Lower lobe of right lung (tissue), 2 donors: ENCODE data around the gene TOMM5. TPM values are rescaled to one million over a fixed set of nuclear protein-coding genes. Genes with fewer than 3 reads are reported as not detected.

Source experiments
- ATAC-seq, 2 donors: fragments of 200-7000 bp; cut with Tn5 transposase; one replicate each; pipeline ENCODE4 v1.9.1; 2020 to 2022; ENCODE audit warnings: mild to moderate bottlenecking in 2 of 2, moderate library complexity in 2 of 2
- DNase-seq: peaks from one replicate; pipeline ENCODE4 v3.0.0-alpha.2; 2020
- H3K27ac ChIP-seq: fragments of 200-600 bp; one replicate; pipeline ENCODE4 v1.8.0; 2022
- H3K27me3 ChIP-seq: fragments of 200-600 bp; one replicate; pipeline ENCODE4 v1.8.0; 2022; ENCODE audit warnings: low read depth
- H3K36me3 ChIP-seq: fragments of 200-600 bp; one replicate; pipeline ENCODE4 v1.8.0; 2022; ENCODE audit warnings: mild to moderate bottlenecking
- H3K4me1 ChIP-seq: fragments of 200-600 bp; one replicate; pipeline ENCODE4 v1.8.0; 2022
- H3K4me3 ChIP-seq: fragments of 200-600 bp; one replicate; pipeline ENCODE4 v1.8.0; 2022; ENCODE audit warnings: mild to moderate bottlenecking
- H3K9me3 ChIP-seq: fragments of 200-600 bp; one replicate; pipeline ENCODE4 v1.8.0; 2022
- CTCF ChIP-seq: fragments of 200-600 bp; IDR thresholded peaks from one replicate; pipeline ENCODE4 v1.8.0; 2022; ENCODE audit warnings: antibody characterized with exemption, mild to moderate bottlenecking
- intact Hi-C: fragments of 100-400 bp; cut with DNase I; formaldehyde crosslinking; loops from one replicate; pipeline ENCODE4 v1.11.0; 2022
- total RNA-seq: library from RNA; stranded (reverse); fragmentation: NEBNext Ultra II Directional; extraction: Animal tissue kit (Norgen Biotek cat#: 25700); gene quantifications from one replicate; pipeline ENCODE4 v1.2.1, GENCODE V29; 2021
- donor health status: DM: no; HTN: yes; CAD: no; lungs with severe emphysema.

TOMM5 gene
- total RNA-seq, 1 donor from 2014 or later = 59.5 TPM

- Histone ChIP-seq H3K27ac (no peak overlapping the region), H3K27me3 (no peaks in the 10 kb centered on the region), H3K4me3 (no peak overlapping the region), H3K4me1 (no peaks in the 10 kb centered on the region), H3K36me3 (no peaks in the 10 kb centered on the region), H3K9me3 (no peaks in the 10 kb centered on the region)
- TF ChIP-seq CTCF = no peak
- DNase-seq = no peak
- intact Hi-C loops = no loop called here
- no peak for ATAC-seq
Observed at GRCh38 chr9:37566716-37567115, 25.7 kb downstream of the TOMM5 start.

- ATAC-seq (no peak), DNase-seq (no peak)
- H3K4me1 ChIP-seq = no peaks in the 10 kb centered on the region
- no peaks in the 10 kb centered on the region for H3K27me3 ChIP-seq
- H3K27ac ChIP-seq = no peak overlapping the region
- no peaks in the 10 kb centered on the region for H3K9me3 ChIP-seq
- no peak overlapping the region for H3K4me3 ChIP-seq
- intact Hi-C loops = no loop called here
- H3K36me3 ChIP-seq = no peaks in the 10 kb centered on the region
- no peak for TF ChIP-seq CTCF
Observed at GRCh38 chr9:37565661-37566618, 26.5 kb downstream of the TOMM5 start.

- no peaks in the 10 kb centered on the region for H3K9me3 ChIP-seq
- no peak for TF ChIP-seq CTCF
- DNase-seq = no peak
- no peak overlapping the region for H3K27ac ChIP-seq
- intact Hi-C loops = no loop called here
- no peak for ATAC-seq
- no peak overlapping the region for H3K4me3 ChIP-seq
- H3K36me3 ChIP-seq = no peaks in the 10 kb centered on the region
- H3K27me3 ChIP-seq = no peaks in the 10 kb centered on the region
- no peaks in the 10 kb centered on the region for H3K4me1 ChIP-seq
Observed at GRCh38 chr9:37564916-37565315, 27.5 kb downstream of the TOMM5 start.

- H3K9me3 ChIP-seq = no peaks in the 10 kb centered on the region
- no peaks in the 10 kb centered on the region for H3K27me3 ChIP-seq
- H3K36me3 ChIP-seq = no peaks in the 10 kb centered on the region
- H3K4me3 ChIP-seq = no peak overlapping the region
- H3K27ac ChIP-seq = no peak overlapping the region
- intact Hi-C loops = no loop called here
- no peak for ATAC-seq
- H3K4me1 ChIP-seq = no peaks in the 10 kb centered on the region
- DNase-seq = no peak
- no peak for TF ChIP-seq CTCF
Observed at GRCh38 chr9:37563806-37564513, 28.4 kb downstream of the TOMM5 start.

- H3K27me3 ChIP-seq = no peaks in the 10 kb centered on the region
- no peaks in the 10 kb centered on the region for H3K36me3 ChIP-seq
- H3K4me3 ChIP-seq = no peak overlapping the region
- no peaks in the 10 kb centered on the region for H3K9me3 ChIP-seq
- ATAC-seq (no peak), DNase-seq (no peak)
- TF ChIP-seq CTCF = no peak
- intact Hi-C loops = no loop called here
- no peak overlapping the region for H3K27ac ChIP-seq
- H3K4me1 ChIP-seq = no peaks in the 10 kb centered on the region
Observed at GRCh38 chr9:37562826-37563225, 29.6 kb downstream of the TOMM5 start.
